K562 (cell line): ENCODE measurements around the gene CREB5.

Experiments
- IRF1 ChIP-seq: sonication (generic); formaldehyde crosslinking; IDR thresholded peaks from 2 replicates; pipeline ENCODE4 v1.8.0; 2022; ENCODE audit warnings: missing genetic modification reagents, mild to moderate bottlenecking, borderline replicate concordance
- NRF1 ChIP-seq, 2 experiments: fragments of 450-650 bp; IDR thresholded peaks in 1 of 2; conservative IDR thresholded peaks in 1 of 2; 2 replicates each; pipeline ENCODE4 v1.6.1; 2014; ENCODE audit warnings: mild to moderate bottlenecking in 2 of 2
- PHF21A ChIP-seq: fragments of 450-650 bp; IDR thresholded peaks from 2 replicates; pipeline ENCODE4 v1.6.1; 2017; ENCODE audit warnings: low read depth, borderline replicate concordance
- TEAD4 ChIP-seq, 2 experiments: sonication (generic) in 1 of 2; formaldehyde crosslinking in 1 of 2; IDR thresholded peaks; 2 replicates each; pipeline versions ENCODE4 v1.6.1 to v1.8.0; 2012 to 2022; ENCODE audit warnings: borderline replicate concordance in 1 of 2, inconsistent platforms in 1 of 2, low read length in 1 of 2, mild to moderate bottlenecking in 1 of 2, missing genetic modification reagents in 1 of 2
- ZBTB2 ChIP-seq: fragments of 450-650 bp; IDR thresholded peaks from 2 replicates; pipeline ENCODE4 v1.6.1; 2016; ENCODE audit warnings: antibody characterized with exemption
- ZNF3 ChIP-seq: fragments of 250-450 bp; sonication (Bioruptor Pico); IDR thresholded peaks from 2 replicates; pipeline ENCODE4 v1.5.0; 2021; ENCODE audit warnings: mild to moderate bottlenecking, moderate library complexity
- ZNF644 ChIP-seq: fragments of 200-800 bp; sonication (Bioruptor generic); IDR thresholded peaks from 2 replicates; pipeline ENCODE4 v1.6.1; 2016; ENCODE audit warnings: low read depth, missing genetic modification characterization, missing compliant biosample characterization

- TF ChIP-seq PHF21A, result no peak
- no peak for TF ChIP-seq TEAD4 (IDR thresholded peaks at IDR 0.05; ENCODE audit: low read length)
- TF ChIP-seq TEAD4 (CRISPR knock-in tag; IDR thresholded peaks at IDR 0.05; ENCODE audit: borderline replicate concordance), result no peak
- TF ChIP-seq ZBTB2, result no peak
- TF ChIP-seq IRF1 (CRISPR knock-in tag), result no peak
- TF ChIP-seq NRF1 (conservative IDR thresholded peaks at IDR 0.05 in 1 of 2, IDR thresholded peaks at IDR 0.05 in 1 of 2), result no peak
- TF ChIP-seq ZNF644, result no peak
- no peak for TF ChIP-seq ZNF3 (CRISPR knock-in tag)
Observed at GRCh38 chr7:28446131-28446530, 33.8 kb downstream of the CREB5 start.
